ENCODE measurements around the gene ZNF862. TPM values are rescaled to one million over a fixed set of nuclear protein-coding genes. Genes with fewer than 3 reads are reported as not detected.

Gene ZNF862
- total and polyA plus RNA-seq, 8 donors = 2.4 to 13.4 (median 7.3) TPM

DNA sequence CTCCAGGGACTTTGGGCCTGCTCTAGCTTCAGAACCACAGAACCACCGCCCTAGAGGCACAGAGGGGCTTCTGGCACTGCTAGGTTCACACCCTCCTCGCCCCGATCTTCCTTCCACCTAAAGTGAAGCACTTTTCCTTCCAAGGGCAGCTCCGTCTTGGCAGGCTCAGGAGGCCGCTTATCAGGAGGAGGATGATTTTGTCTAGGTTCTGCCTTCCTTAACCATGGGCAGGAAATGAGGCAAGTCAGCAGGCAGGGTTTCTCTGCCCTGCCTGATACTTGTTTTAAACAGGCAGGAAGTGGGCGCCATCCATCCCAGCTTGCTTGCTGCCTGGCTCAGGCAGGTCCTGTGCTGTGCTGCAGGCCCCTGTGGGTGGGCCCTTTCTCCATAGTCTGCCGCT, 27.3 kb downstream of the ZNF862 start:
- no peak overlapping the region for H3K4me3 ChIP-seq
- 62 to 81% (median 73%) methylated on average over 5 to 7 of the region's 7 CpGs for WGBS, 5 donors
- H3K4me1 ChIP-seq = peaks cover 0 to 13% (median 0%) of the 10 kb centered on the region in 4 donors
- H3K27ac ChIP-seq = peak overlapping the region in 3 of 5 donors; percentile 28 to 56 (median 49)
- no peaks in the 10 kb centered on the region for H3K9me3 ChIP-seq
- intact Hi-C loops (cut with DNase I; ENCODE audit: low total_unique reads) = no loop called here
- H3K36me3 ChIP-seq = peaks cover 23 to 65% (median 57%) of the 10 kb centered on the region in 4 donors
- no peaks in the 10 kb centered on the region for H3K27me3 ChIP-seq
- TF ChIP-seq POLR2AphosphoS5 (IDR thresholded peaks at IDR 0.05) = no peak
- TF ChIP-seq POLR2A (IDR thresholded peaks at IDR 0.05) = no peak
- no peak for TF ChIP-seq EP300 (IDR thresholded peaks at IDR 0.05)
- TF ChIP-seq, protein P1, sequence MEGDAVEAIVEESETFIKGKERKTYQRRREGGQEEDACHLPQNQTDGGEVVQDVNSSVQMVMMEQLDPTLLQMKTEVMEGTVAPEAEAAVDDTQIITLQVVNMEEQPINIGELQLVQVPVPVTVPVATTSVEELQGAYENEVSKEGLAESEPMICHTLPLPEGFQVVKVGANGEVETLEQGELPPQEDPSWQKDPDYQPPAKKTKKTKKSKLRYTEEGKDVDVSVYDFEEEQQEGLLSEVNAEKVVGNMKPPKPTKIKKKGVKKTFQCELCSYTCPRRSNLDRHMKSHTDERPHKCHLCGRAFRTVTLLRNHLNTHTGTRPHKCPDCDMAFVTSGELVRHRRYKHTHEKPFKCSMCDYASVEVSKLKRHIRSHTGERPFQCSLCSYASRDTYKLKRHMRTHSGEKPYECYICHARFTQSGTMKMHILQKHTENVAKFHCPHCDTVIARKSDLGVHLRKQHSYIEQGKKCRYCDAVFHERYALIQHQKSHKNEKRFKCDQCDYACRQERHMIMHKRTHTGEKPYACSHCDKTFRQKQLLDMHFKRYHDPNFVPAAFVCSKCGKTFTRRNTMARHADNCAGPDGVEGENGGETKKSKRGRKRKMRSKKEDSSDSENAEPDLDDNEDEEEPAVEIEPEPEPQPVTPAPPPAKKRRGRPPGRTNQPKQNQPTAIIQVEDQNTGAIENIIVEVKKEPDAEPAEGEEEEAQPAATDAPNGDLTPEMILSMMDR (IDR thresholded peaks at IDR 0.05) = no peak
- DNase-seq = peak; percentile 36 to 47

DNA sequence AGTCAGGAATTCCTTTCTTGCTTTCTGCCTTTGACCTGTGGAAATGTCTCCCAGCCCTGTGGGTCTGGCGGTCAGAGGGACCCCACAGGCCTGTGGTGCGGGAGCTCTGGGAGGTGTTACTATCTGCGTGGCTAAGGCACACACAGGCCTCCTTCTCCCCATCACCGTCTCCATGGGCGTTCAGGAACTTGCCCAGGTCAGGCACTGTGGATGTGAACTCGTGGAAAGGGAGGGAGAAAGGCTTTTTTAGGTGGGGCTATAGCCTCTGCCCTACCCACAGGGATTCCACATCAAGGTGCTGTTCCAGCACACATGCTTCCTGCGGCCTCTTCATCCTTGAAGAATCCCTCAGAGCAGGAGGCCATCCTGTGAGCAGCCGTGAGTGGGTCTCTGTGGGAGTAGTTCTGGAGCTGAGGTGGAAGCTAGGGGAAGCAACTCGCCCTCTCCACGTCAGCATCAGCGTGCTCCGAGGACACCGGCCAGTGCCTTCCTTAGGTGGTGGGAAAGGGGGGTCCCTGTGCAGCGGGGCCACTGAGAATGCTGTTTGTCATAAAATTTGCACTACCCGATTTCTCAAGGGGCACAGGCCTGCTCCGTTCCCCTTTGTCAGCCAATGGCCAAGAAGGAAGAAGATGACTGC, 28.1 kb downstream of the ZNF862 start:
- intact Hi-C loops (cut with DNase I; ENCODE audit: low total_unique reads) = no loop called here
- Histone ChIP-seq H3K4me3 (no peak overlapping the region), H3K9me3 (no peaks in the 10 kb centered on the region), H3K4me1 (peaks cover 0 to 15% (median 0%) of the 10 kb centered on the region in 4 donors), H3K27me3 (no peaks in the 10 kb centered on the region), H3K36me3 (peaks cover 15 to 57% (median 49%) of the 10 kb centered on the region in 4 donors), H3K27ac (no peak overlapping the region)
- TF ChIP-seq POLR2AphosphoS5 (IDR thresholded peaks at IDR 0.05) (no peak), EP300 (IDR thresholded peaks at IDR 0.05) (no peak), POLR2A (IDR thresholded peaks at IDR 0.05) (no peak)
- TF ChIP-seq, protein P1 (IDR thresholded peaks at IDR 0.05) = no peak
- no peak for DNase-seq
- 82 to 92% (median 89%) methylated on average over 15 to 16 of the region's 16 CpGs for WGBS, 5 donors

DNA sequence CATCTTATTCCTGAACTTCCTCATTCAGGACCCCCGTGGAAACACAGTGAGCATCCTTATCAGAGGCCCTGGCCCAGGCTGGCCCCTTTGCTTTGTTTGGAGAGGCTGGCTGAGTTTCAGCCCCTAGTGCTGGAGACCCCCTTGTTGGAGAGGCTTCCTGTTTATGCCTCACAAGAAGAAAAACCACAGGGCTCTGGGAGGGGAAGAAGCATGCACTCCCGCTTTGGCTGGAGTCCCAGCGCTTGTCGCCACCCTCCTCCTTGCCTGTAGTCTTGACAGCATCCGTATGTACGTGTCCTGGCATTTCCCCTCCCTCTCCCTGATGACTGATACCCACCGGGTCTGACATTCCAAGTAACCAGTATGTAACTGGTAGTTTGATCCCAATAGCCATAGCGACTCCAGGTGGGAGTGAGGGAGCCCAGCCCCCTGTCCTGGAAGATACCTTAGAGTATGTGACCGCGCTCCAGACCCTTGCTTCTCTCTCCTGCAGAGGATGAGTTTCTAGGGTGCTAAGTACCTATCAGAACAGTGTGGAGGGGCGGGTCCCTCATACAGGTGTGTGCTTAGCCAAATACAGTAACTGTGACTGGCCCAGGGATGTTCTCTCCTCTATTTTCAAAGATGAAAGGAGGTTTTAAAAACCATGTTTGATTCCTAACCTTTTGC, 28.7 kb downstream of the ZNF862 start:
- Histone ChIP-seq H3K36me3 (peaks cover 14 to 51% (median 43%) of the 10 kb centered on the region in 4 donors), H3K4me3 (no peak overlapping the region), H3K27ac (no peak overlapping the region), H3K9me3 (no peaks in the 10 kb centered on the region), H3K27me3 (no peaks in the 10 kb centered on the region), H3K4me1 (peaks cover 0 to 15% (median 0%) of the 10 kb centered on the region in 4 donors)
- TF ChIP-seq EP300 (IDR thresholded peaks at IDR 0.05) = no peak
- no peak for TF ChIP-seq POLR2A (IDR thresholded peaks at IDR 0.05)
- TF ChIP-seq, protein P1 (IDR thresholded peaks at IDR 0.05) = no peak
- no peak for TF ChIP-seq POLR2AphosphoS5 (IDR thresholded peaks at IDR 0.05)
- intact Hi-C loops (cut with DNase I; ENCODE audit: low total_unique reads) = no loop called here
- WGBS, 5 donors = 66 to 79% (median 69%) methylated on average over 11 of the region's 11 CpGs
- peak in 1 of 2 donors; percentile 67 for DNase-seq

DNA sequence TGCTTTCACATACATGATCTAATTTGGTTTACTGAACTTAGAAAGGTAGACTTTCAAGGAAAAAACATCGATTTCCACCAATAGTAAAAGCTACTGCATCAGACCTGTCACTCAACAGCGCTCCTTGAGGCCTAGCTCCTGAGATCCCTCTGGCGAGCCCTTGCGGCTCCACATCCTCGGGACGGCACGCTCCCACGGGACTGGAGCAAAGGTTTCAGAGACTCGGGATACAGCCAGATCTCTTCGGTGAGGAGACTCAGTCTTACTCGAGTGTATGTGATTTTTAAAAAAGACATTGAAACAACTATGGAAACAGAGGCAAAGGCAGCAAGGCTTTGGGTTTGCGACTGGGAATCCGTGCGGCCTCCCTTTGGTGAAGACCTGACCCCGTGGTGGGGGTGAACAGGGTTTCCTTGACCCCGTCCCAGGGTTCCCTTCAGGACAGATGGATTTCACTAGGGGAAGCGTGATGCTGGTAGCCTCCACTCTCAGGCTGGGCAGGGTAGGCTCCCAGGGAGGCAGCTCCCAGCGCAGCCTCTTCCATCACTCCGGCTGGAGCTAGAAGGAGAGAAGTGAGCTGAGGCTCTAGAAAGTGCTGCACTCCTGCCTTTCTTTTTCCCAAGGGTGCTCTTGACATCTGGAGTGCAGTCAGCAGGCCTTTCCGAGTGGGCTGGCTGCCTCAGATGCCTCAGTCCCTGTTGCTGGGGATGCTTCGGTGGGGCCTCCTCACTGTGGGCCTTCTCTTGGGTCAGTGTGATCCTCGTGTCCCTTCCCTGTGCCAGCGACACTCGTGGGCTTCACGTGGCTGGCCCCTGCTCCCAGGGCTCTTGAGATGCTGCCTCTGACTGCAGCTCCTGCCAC, 29.8 kb downstream of the ZNF862 start:
- Histone ChIP-seq H3K4me1 (peaks cover 4 to 25% (median 9%) of the 10 kb centered on the region in 4 donors), H3K27ac (peak overlapping the region in 1 of 5 donors; percentile 14), H3K9me3 (no peaks in the 10 kb centered on the region), H3K36me3 (peaks cover 7 to 40% (median 32%) of the 10 kb centered on the region in 4 donors), H3K27me3 (no peaks in the 10 kb centered on the region), H3K4me3 (no peak overlapping the region)
- WGBS, 5 donors = 86 to 89% (median 87%) methylated on average over 25 of the region's 25 CpGs
- DNase-seq = no peak
- TF ChIP-seq POLR2A (IDR thresholded peaks at IDR 0.05) = no peak
- TF ChIP-seq, protein P1 (IDR thresholded peaks at IDR 0.05) = no peak
- no peak for TF ChIP-seq EP300 (IDR thresholded peaks at IDR 0.05)
- TF ChIP-seq POLR2AphosphoS5 (IDR thresholded peaks at IDR 0.05) = no peak
- intact Hi-C loops (cut with DNase I; ENCODE audit: low total_unique reads) = no loop called here

Data from stomach (tissue), 9 donors.